Spleen (tissue), 11 donors: ENCODE results near the gene TRNP1. TPM values are rescaled to one million over a fixed set of nuclear protein-coding genes. Genes with fewer than 3 reads are reported as not detected.

Experiments used
- DNase-seq: peaks from one replicate; pipeline ENCODE4 v3.0.0-alpha.2; 2020
- H3K27ac ChIP-seq, 8 donors: fragments of 200-600 bp; sonication (generic) in 7 of 8; 1 replicate in 4 of 8; 2 replicates in 4 of 8; pipeline versions ENCODE4 v1.5.0 to v1.8.0; 2016 to 2021; ENCODE audit warnings: inconsistent platforms in 4 of 8, mild to moderate bottlenecking in 4 of 8, moderate library complexity in 1 of 8
- H3K27me3 ChIP-seq, 7 donors: fragments of 200-600 bp; sonication (generic) in 6 of 7; replicated peaks in 1 of 7; 1 replicate in 4 of 7; 2 replicates in 3 of 7; pipeline versions ENCODE4 v1.5.0 to v1.8.0; 2016 to 2021; ENCODE audit warnings: inconsistent platforms in 3 of 7, mild to moderate bottlenecking in 1 of 7
- H3K36me3 ChIP-seq, 6 donors: fragments of 200-600 bp; sonication (generic) in 5 of 6; 1 replicate in 4 of 6; 2 replicates in 2 of 6; pipeline versions ENCODE4 v1.5.0 to v1.8.0; 2016 to 2021; ENCODE audit warnings: inconsistent platforms in 2 of 6
- H3K4me1 ChIP-seq, 6 donors: fragments of 200-600 bp; sonication (generic) in 5 of 6; 1 replicate in 3 of 6; 2 replicates in 3 of 6; pipeline versions ENCODE4 v1.5.0 to v1.8.0; 2016 to 2021; ENCODE audit warnings: inconsistent platforms in 3 of 6
- H3K4me3 ChIP-seq, 8 donors: fragments of 200-600 bp; sonication (generic) in 7 of 8; 1 replicate in 4 of 8; 2 replicates in 4 of 8; pipeline versions ENCODE4 v1.5.0 to v1.8.0; 2016 to 2021; ENCODE audit warnings: inconsistent platforms in 4 of 8, mild to moderate bottlenecking in 4 of 8, moderate library complexity in 2 of 8
- H3K9me3 ChIP-seq, 8 donors: fragments of 200-600 bp; sonication (generic) in 7 of 8; 1 replicate in 4 of 8; 2 replicates in 4 of 8; pipeline versions ENCODE4 v1.5.0 to v1.8.0; 2016 to 2021; ENCODE audit warnings: inconsistent platforms in 4 of 8
- CTCF ChIP-seq, 11 experiments: fragments of 200-600 bp in 7 of 11; fragments of 450-650 bp in 4 of 11; sonication (generic) in 4 of 11; IDR thresholded peaks in 8 of 11; conservative IDR thresholded peaks in 3 of 11; 1 replicate in 7 of 11; 2 replicates in 4 of 11; pipeline versions ENCODE4 v1.4.0 to v1.8.0; 2016 to 2021; ENCODE audit warnings: antibody characterized with exemption in 11 of 11, inconsistent platforms in 4 of 11, mild to moderate bottlenecking in 1 of 11
- POLR2A ChIP-seq, 3 donors: fragments of 450-650 bp; IDR thresholded peaks; one replicate each; pipeline ENCODE4 v1.5.1; 2017; ENCODE audit warnings: antibody characterized with exemption in 3 of 3, mild to moderate bottlenecking in 1 of 3
- POLR2AphosphoS5 ChIP-seq, 3 donors: sonication (generic); formaldehyde crosslinking; IDR thresholded peaks; one replicate each; pipeline ENCODE4 v1.5.1; 2017; ENCODE audit warnings: antibody characterized with exemption in 3 of 3
- WGBS, 5 donors: extraction: QIAGEN DNeasy Blood & Tissue Kit in 3 of 5; methylation state at CpG; one replicate each; pipeline versions ENCODE4 v1.1.5 to v1.1.7; 2013 to 2018; 5-methylcytosine and 5-hydroxymethylcytosine counted together
- intact Hi-C: fragments of 100-400 bp; cut with DNase I; formaldehyde crosslinking; loops from one replicate; pipeline ENCODE4 v1.15.0; 2023; ENCODE audit warnings: low total_unique reads
- polyA plus RNA-seq, 3 donors: library from polyadenylated mRNA; stranded (reverse); fragments of 200-250 nt; gene quantifications; one replicate each; pipeline ENCODE4 v1.2.1, GENCODE V29; 2013
- total RNA-seq, 7 donors: library from RNA; depleted of rRNA in 3 of 7; stranded (reverse); fragments of >200 nt in 3 of 7; fragmentation: NEBNext Ultra II Directional in 4 of 7; extraction: Animal tissue kit (Norgen Biotek cat#: 25700) in 4 of 7; gene quantifications; one replicate each; pipeline versions ENCODE4 v1.1.0 to v1.2.1, GENCODE V29; 2016 to 2021
- donor health status: healthy with polysubstance abuse.
- donor health status: DM: no; HTN: no; CAD: no; lungs with moderate emphysema.
- donor health status: DM: no; HTN: no; CAD: no.
- donor health status: Bipolar disorder and iron deficiency.
- donor health status: healthy.
- donor health status: DM: no; HTN: no; CAD: no.
- donor health status: DM: yes; HTN: yes; CAD: no.

Gene TRNP1
- total and polyA plus RNA-seq, 10 donors, result 3.1 to 18.1 (median 6.5) TPM

GRCh38 chr1:26991310-26992116 is 2.0 kb upstream of the TRNP1 start:
- Histone ChIP-seq H3K9me3 (no peaks in the 10 kb centered on the region), H3K4me3 (no peak overlapping the region), H3K4me1 (peaks cover 10 to 46% (median 28%) of the 10 kb centered on the region in 6 donors), H3K36me3 (no peaks in the 10 kb centered on the region), H3K27ac (no peak overlapping the region), H3K27me3 (peaks cover 0 to 79% (median 23%) of the 10 kb centered on the region in 7 donors)
- intact Hi-C loops, result no loop called here
- TF ChIP-seq POLR2A (IDR thresholded peaks at IDR 0.05), result no peak
- TF ChIP-seq CTCF (IDR thresholded peaks at IDR 0.05 in 8 of 11, conservative IDR thresholded peaks at IDR 0.05 in 3 of 11), result no peak
- TF ChIP-seq POLR2AphosphoS5 (IDR thresholded peaks at IDR 0.05), result no peak
- no peak for DNase-seq
- 32 to 42% (median 36%) methylated on average over 10 of the region's 10 CpGs for WGBS, 5 donors

DNA sequence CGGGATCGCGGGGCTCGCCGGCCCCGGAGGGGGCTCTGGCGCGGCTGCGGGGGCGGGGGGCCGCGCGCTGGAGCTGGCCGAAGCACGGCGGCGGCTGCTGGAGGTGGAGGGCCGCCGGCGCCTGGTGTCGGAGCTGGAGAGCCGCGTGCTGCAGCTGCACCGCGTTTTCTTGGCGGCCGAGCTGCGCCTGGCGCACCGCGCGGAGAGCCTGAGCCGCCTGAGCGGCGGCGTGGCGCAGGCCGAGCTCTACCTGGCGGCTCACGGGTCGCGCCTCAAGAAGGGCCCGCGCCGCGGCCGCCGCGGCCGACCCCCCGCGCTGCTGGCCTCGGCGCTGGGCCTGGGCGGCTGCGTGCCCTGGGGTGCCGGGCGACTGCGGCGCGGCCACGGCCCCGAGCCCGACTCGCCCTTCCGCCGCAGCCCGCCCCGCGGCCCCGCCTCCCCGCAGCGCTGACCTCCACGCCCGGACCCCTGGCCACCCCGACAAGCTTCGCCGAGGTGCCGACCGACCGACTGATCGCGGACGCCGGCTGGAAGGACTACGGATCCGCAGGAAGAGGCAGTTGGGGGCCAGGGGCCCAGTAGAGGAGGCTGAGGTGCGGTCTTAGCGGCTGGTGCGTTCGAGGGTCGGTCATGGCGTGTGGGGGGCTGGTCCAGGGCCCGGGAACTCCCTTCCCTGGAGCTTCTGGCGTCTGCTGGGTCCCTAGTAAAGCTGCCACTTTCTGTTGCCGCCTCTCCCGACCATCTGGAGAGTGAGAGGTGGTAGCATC is 711 bp downstream of the TRNP1 start:
- Histone ChIP-seq H3K9me3 (no peaks in the 10 kb centered on the region), H3K4me3 (peak overlapping the region; percentile 72 to 92 (median 78)), H3K27ac (peak overlapping the region in 5 of 8 donors; percentile 27 to 72 (median 64)), H3K27me3 (peaks cover 0 to 73% (median 23%) of the 10 kb centered on the region in 7 donors), H3K4me1 (peaks cover 15 to 70% (median 43%) of the 10 kb centered on the region in 6 donors), H3K36me3 (no peaks in the 10 kb centered on the region)
- peak in 1 of 3 donors; percentile 25 for TF ChIP-seq POLR2AphosphoS5 (IDR thresholded peaks at IDR 0.05)
- no peak for TF ChIP-seq POLR2A (IDR thresholded peaks at IDR 0.05)
- intact Hi-C loops, result no loop called here
- 1 to 13% (median 2%) methylated on average over 30 to 97 of the region's 97 CpGs for WGBS, 5 donors
- DNase-seq, result no peak

DNA sequence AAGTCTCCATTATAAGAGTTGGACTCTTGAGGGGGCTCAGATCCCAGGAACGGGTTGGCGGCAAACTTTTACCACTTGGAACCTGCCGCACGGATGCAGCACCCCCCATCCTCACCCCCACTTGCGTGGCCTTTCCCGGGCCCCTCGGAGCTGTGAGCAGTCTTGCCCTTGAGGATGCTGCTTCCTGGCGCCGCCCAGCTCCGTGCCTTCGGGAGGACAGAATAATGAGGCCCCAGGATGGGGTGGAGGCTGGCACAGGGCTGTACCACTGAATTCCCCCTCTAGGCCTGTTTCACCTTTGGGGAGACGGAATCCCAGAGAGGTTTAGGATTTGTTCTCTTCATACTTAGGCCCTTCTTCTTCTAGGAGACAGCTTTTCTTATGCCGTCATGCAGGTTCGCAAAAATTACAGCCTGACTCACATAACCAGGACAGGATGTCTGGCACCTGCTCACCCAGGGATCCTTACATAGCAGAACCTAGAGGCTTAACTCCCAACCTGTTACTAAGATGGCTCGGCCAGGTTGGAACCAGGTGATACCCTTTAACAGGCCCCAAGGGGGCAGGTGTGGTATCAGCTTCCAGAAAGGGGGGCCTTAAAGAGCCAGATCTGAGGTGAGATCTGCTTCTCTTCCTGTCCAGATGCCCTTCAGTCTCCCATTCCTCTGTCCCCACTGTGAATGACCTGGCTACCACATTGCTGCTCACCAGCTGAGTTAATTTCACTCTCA is 1.5 kb downstream of the TRNP1 start:
- DNase-seq, result no peak
- Histone ChIP-seq H3K27me3 (peaks cover 0 to 73% (median 23%) of the 10 kb centered on the region in 7 donors), H3K36me3 (no peaks in the 10 kb centered on the region), H3K4me1 (peaks cover 15 to 70% (median 43%) of the 10 kb centered on the region in 6 donors), H3K9me3 (no peaks in the 10 kb centered on the region), H3K27ac (peak overlapping the region in 2 of 8 donors; percentile 45 to 64), H3K4me3 (peak overlapping the region in 7 of 8 donors; percentile 15 to 92 (median 78))
- 43 to 61% (median 54%) methylated on average over 11 to 15 of the region's 15 CpGs for WGBS, 5 donors
- intact Hi-C loops, result no loop called here
- peak in 1 of 11 experiments; percentile 3 for TF ChIP-seq CTCF (IDR thresholded peaks at IDR 0.05 in 8 of 11, conservative IDR thresholded peaks at IDR 0.05 in 3 of 11)
- no peak for TF ChIP-seq POLR2A (IDR thresholded peaks at IDR 0.05)

DNA sequence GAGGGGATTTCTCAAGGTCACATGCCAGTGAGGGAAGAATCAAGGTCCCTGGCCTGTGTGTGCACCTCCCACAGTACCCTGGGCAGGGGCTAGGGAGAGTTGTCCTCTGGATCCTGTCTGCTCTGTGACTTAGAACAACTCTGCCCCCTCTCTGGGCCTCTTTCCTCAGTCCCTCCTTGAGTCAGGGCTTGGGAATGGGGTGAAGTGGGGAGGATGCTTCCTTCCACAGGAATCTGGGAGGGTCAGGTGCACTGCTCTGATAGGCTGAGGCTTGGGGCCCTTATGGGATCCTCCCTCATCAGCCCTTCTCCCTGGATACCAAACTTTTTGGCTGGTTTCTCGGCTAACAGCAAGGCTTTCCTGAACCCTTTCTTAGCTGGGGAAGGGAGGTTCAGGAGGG is 2.5 kb downstream of the TRNP1 start:
- H3K27ac ChIP-seq, result peak overlapping the region in 1 of 8 donors; percentile 6
- no peaks in the 10 kb centered on the region for H3K9me3 ChIP-seq
- H3K27me3 ChIP-seq, result peaks cover 0 to 64% (median 23%) of the 10 kb centered on the region in 7 donors
- peaks cover 15 to 81% (median 49%) of the 10 kb centered on the region in 6 donors for H3K4me1 ChIP-seq
- H3K36me3 ChIP-seq, result no peaks in the 10 kb centered on the region
- intact Hi-C loops, result no loop called here
- DNase-seq, result no peak
- H3K4me3 ChIP-seq, result no peak overlapping the region
- TF ChIP-seq CTCF (IDR thresholded peaks at IDR 0.05 in 8 of 11, conservative IDR thresholded peaks at IDR 0.05 in 3 of 11) (no peak), POLR2AphosphoS5 (IDR thresholded peaks at IDR 0.05) (no peak), POLR2A (IDR thresholded peaks at IDR 0.05) (no peak)
- WGBS, 5 donors, result 57 to 90% (median 79%) methylated on average over 1 of the region's 1 CpG
